Fibroblast of the aortic adventitia (primary cell): Measurements from ENCODE around the gene GMEB1. TPM values are rescaled to one million over a fixed set of nuclear protein-coding genes. Genes with fewer than 3 reads are reported as not detected.
"Not testable (repeated sequence)": the region's sequence is repeated elsewhere in the genome, so short reads cannot be mapped to it uniquely, and the experiment has no call there.

Source experiments
- DNase-seq: peaks from one replicate; pipeline ENCODE4 v3.0.0-alpha.2; 2010; ENCODE audit warnings: low read depth
- H3K4me3 ChIP-seq: 2 replicates; pipeline ENCODE4 v1.5.1; 2011; ENCODE audit warnings: low read depth, mild to moderate bottlenecking, control low read depth, low read length, moderate library complexity
- total RNA-seq: library from RNA; depleted of rRNA; stranded (reverse); fragments of >200 nt; gene quantifications from 2 replicates; pipeline ENCODE4 v1.2.3, GENCODE V29; 2012; ENCODE audit warnings: low replicate concordance
- TF ChIP-seq, protein P1 (sequence below): IDR thresholded peaks from 2 replicates; pipeline ENCODE4 v1.5.1; 2011; ENCODE audit warnings: mild to moderate bottlenecking, low read length, control low read depth, inconsistent platforms; ENCODE audit not compliant: insufficient read depth

GMEB1 gene
- total RNA-seq, 1 donor: 11.4 TPM

DNA sequence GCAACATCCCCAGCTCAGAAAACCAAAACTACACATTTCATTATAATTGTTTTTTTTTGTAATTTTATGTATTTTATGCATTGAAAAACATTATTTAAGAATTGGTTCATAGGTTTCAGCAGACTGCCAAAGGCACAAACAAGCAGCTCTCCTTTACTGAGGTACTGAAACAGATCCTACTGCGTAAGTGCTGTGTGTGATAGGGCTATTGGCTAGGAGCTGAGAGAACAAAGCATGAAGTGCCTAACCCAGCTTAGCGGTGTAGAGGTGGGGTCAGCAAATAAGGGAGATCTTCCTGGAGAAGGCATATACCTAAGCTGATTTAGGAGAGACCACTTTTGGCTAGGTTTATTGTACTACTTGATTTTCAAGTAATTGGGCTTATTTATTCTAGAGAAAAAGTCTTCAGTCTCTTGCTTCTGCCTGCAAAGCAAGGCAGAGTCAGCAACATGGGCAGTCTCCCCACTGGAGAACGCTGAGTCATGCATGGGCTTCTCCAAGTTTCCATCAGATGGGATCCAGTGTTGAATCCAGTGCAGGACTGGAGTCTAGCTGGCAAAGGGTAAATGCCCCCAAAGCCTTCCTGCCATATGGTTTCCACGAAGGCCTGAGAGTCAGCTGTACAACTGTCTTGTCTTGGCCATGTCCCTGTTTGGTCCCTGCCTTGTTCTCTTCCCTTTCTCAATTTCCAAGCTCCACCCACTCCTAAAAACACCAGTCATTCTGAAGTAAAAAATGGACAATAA, 50.2 kb downstream of the GMEB1 start:
- no peak overlapping the region for H3K4me3 ChIP-seq
- peak; percentile 76 for DNase-seq
- TF ChIP-seq, protein P1, sequence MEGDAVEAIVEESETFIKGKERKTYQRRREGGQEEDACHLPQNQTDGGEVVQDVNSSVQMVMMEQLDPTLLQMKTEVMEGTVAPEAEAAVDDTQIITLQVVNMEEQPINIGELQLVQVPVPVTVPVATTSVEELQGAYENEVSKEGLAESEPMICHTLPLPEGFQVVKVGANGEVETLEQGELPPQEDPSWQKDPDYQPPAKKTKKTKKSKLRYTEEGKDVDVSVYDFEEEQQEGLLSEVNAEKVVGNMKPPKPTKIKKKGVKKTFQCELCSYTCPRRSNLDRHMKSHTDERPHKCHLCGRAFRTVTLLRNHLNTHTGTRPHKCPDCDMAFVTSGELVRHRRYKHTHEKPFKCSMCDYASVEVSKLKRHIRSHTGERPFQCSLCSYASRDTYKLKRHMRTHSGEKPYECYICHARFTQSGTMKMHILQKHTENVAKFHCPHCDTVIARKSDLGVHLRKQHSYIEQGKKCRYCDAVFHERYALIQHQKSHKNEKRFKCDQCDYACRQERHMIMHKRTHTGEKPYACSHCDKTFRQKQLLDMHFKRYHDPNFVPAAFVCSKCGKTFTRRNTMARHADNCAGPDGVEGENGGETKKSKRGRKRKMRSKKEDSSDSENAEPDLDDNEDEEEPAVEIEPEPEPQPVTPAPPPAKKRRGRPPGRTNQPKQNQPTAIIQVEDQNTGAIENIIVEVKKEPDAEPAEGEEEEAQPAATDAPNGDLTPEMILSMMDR: no peak

DNA sequence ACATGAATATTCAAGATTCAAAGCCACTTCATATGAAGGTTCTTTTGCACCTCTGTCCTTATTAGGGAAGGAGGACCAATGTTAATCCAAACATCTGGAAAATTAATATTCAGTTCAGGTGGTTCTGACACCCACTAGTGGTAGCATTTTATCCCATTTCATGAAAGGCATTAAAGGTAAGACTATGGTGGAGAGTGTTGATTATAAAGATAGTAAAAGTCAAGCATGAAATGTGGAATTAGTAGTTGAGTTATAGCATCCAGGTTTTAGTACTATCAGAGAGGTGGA, 50.7 kb downstream of the GMEB1 start:
- no peak overlapping the region for H3K4me3 ChIP-seq
- no peak for DNase-seq
- TF ChIP-seq, protein P1: no peak

DNA sequence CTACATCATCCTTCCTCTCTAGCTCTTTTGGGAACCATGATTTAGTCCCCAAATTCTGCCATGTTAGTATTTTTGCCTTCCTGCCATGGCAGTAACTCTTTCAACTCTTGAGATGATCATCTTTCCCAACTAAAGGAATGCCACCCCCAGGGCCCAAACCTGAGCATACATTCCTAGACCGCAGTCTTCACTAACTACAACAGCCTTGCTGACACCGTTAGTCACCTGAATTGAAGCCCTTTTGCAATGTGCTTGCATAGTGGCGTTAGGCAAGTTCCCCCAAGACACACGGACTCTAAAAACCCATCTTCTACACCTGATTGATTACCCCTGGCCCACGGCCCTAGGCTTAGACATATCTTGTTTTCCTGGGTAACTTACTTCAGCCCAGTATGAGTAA, 51.8 kb downstream of the GMEB1 start:
- DNase-seq: no peak
- TF ChIP-seq, protein P1: no peak
- no peak overlapping the region for H3K4me3 ChIP-seq

DNA sequence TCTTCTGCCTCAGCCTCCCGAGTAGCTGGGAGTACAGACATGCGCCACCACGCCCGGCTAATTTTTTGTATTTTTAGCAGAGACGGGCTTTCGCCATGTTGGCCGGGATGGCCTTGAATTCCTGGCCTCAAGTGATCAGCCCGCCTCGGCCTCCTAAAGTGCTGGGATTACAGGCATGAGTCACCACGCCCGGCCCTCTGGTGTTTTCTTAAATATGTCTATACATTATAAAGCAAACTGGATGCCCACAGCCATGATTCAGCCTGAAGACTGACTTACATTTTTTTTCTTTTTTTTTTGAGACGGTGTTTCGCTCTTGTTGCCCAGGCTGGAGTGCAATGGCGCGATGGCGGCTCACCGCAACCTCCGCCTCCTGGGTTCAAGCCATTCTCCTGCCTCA, 53.3 kb downstream of the GMEB1 start:
- not testable (repeated sequence) for DNase-seq

DNA sequence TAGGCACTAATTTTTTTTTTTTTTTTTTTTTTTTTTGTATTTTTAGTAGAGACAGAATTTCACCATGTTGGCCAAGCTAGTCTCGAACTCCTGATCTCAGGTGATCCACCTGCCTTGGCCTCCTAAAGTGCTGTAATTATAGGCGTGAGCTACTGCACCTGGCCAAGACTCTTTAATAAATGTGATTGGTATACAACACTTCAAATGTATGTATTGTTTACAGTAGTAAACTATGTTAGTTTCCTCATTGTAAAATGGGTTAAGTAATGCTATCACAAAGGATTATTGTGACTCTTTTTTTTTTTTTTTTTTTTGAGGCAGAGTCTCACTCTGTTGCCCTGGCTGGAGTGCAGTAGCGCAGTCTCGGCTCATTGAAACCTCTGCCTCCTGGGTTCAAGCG, 56.8 kb downstream of the GMEB1 start:
- not testable (repeated sequence) for DNase-seq, H3K4me3 ChIP-seq

More for the DNA sequence above, 53.3 kb downstream of the GMEB1 start:
- H3K4me3 ChIP-seq: not testable (repeated sequence)

DNA sequence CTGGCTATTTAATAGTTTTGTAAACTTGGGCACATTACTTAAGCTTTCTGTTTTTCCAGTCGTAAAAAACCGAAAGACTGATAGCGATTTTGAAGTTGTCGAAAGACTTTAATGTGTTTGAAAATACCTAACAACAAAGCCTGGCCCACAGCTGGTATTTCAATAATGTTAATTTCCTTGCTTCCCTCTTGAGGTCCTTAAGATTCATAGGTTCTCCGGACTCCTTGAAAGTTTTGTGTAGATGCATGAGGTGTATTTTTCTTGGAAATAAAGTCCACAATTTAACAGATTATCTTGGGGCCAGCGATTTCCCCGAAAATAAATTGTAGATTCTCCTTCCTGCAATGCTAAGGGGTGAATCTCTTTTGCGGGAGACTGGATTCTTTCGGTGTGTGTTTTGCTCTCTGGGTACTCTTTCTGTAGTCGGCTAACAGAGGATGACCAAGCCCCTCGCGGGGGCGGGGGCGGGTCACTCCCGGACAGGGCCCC, 67.4 kb downstream of the GMEB1 start:
- H3K4me3 ChIP-seq: peak overlapping the region; percentile 62
- DNase-seq: no peak
- TF ChIP-seq, protein P1: no peak

DNA sequence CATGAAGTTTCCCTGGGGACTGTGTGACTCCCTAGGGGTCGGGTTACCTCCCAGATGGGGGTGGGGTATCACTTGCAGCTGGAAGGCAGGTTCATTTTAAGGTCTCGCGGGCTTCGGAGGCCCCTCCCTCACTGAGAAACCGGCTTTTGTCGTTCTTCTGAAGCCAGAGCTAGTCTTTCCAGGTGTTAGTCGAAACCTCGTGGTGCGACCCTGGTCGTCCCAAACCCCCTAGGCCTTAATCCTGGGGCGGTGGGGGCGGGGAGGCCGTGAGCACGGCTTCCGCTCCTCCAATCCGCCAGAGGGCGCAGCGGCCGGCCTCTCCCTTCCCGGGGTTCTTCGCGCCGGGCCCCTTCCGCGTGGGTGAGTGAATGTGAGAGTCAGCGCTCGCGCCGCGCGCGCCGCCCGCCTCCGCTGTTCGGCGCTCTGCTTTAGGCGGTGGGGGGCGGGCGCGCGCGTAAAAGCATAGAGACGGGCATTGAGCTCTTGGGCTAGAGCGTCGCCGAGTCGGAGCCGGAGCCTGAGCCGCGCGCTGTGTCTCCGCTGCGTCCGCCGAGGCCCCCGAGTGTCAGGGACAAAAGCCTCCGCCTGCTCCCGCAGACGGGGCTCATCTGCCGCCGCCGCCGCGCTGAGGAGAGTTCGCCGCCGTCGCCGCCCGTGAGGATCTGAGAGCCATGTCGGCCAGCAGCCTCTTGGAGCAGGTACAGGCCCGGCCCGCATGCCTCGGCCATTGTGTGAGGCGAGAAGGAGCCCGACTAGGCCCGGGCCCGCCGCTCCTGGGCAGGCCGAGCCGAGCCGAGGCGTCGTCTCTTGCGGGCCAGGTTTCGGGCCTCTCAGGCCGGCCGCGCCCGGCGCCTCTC, 68.1 kb downstream of the GMEB1 start, which contains the start of gene YTHDF2:
Gene YTHDF2, plus strand, starts transcription at position 491 of the 857 bp plus-strand sequence. Its CDS starts 181 bp downstream, at position 672.
- TF ChIP-seq, protein P1: peak; percentile 88
- DNase-seq: peak; percentile 94
- H3K4me3 ChIP-seq: peak within 1 kb of the TSS; percentile 84
